Suprapubic skin (tissue), 3 donors: ENCODE data around the gene CLNK.

Experiments
- CTCF ChIP-seq, 2 donors: fragments of 200-600 bp in 1 of 2; fragments of 450-650 bp in 1 of 2; sonication (generic) in 1 of 2; IDR thresholded peaks; one replicate each; pipeline ENCODE4 v1.5.1; 2016 to 2019; ENCODE audit warnings: antibody characterized with exemption in 2 of 2, mild to moderate bottlenecking in 1 of 2, moderate library complexity in 1 of 2
- EP300 ChIP-seq: sonication (generic); formaldehyde crosslinking; IDR thresholded peaks from one replicate; pipeline ENCODE4 v1.6.1; 2017; ENCODE audit warnings: antibody characterized with exemption

DNA sequence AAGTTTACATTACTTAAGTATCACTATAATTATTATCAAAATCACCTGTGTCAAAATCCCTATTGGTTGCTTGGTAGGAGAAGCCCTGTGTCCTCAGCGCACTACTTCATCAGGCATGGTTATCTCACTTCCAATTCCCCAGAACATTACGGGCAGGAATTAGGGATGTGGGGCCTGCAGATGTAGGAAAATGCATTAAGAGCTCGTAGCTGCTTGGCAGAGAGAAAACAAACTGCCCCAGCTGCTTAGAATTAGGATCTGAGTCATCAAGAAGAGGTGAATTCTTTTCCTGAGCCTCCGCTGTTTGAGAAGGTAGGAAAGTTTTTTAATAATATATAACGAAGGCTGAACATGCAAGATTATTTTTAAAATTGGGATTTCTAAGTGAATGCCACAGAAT is 31.1 kb upstream of the CLNK start:
- TF ChIP-seq CTCF (IDR thresholded peaks at IDR 0.05) (no peak), EP300 (no peak)
